MM.1S (cell line): ENCODE results near the gene ACOXL.

Source experiments
- DNase-seq: peaks from one replicate; pipeline ENCODE4 v3.0.0-alpha.2; 2015
- H2AFZ ChIP-seq: fragments of 300-600 bp; sonication (generic); 2 replicates; pipeline ENCODE4 v1.6.0; 2016; ENCODE audit warnings: antibody characterized with exemption, low read length
- H3F3A ChIP-seq: fragments of 300-600 bp; sonication (generic); 2 replicates; pipeline ENCODE4 v1.6.1; 2016; ENCODE audit warnings: mild to moderate bottlenecking, antibody characterized with exemption, low read length, moderate library complexity, mixed read lengths; ENCODE audit not compliant: insufficient read depth
- H3K27ac ChIP-seq: fragments of 300-600 bp; sonication (generic); 2 replicates; pipeline ENCODE4 v1.5.1; 2016; ENCODE audit warnings: mild to moderate bottlenecking, low read length
- H3K27me3 ChIP-seq: fragments of 300-600 bp; sonication (generic); replicated peaks from 2 replicates; pipeline ENCODE4 v1.6.0; 2016; ENCODE audit warnings: low read length; ENCODE audit not compliant: insufficient read depth
- H3K36me3 ChIP-seq: fragments of 300-600 bp; sonication (generic); replicated peaks from 2 replicates; pipeline ENCODE4 v1.6.1; 2016; ENCODE audit warnings: mild to moderate bottlenecking, low read length, mixed read lengths; ENCODE audit not compliant: insufficient read depth
- H3K4me1 ChIP-seq: fragments of 300-600 bp; sonication (generic); 2 replicates; pipeline ENCODE4 v1.6.1; 2016; ENCODE audit warnings: low read length, mixed read lengths
- H3K4me2 ChIP-seq: fragments of 300-600 bp; sonication (generic); 2 replicates; pipeline ENCODE4 v1.6.0; 2016; ENCODE audit warnings: low read depth, low read length
- H3K4me3 ChIP-seq: fragments of 300-600 bp; sonication (generic); 2 replicates; pipeline ENCODE4 v1.5.1; 2016; ENCODE audit warnings: low read length, mixed read lengths
- H3K79me2 ChIP-seq: fragments of 300-600 bp; sonication (generic); 2 replicates; pipeline ENCODE4 v1.6.1; 2016; ENCODE audit warnings: mixed run types, low read length, mixed read lengths
- H3K9ac ChIP-seq: fragments of 300-600 bp; sonication (generic); 2 replicates; pipeline ENCODE4 v1.6.1; 2016; ENCODE audit warnings: low read length, mixed read lengths
- H3K9me2 ChIP-seq: fragments of 300-600 bp; sonication (generic); replicated peaks from 2 replicates; pipeline ENCODE4 v1.6.1; 2016; ENCODE audit warnings: mild to moderate bottlenecking, low read length, mixed read lengths; ENCODE audit not compliant: insufficient read depth
- H3K9me3 ChIP-seq: fragments of 300-600 bp; sonication (generic); replicated peaks from 2 replicates; pipeline ENCODE4 v1.6.1; 2016; ENCODE audit warnings: mild to moderate bottlenecking, low read length, mixed read lengths; ENCODE audit not compliant: insufficient read depth
- H4K20me1 ChIP-seq: fragments of 300-600 bp; sonication (generic); 2 replicates; pipeline ENCODE4 v1.6.1; 2016; ENCODE audit warnings: mild to moderate bottlenecking, low read length, moderate library complexity, mixed read lengths; ENCODE audit not compliant: insufficient read depth
- CTCF ChIP-seq: fragments of 300-600 bp; sonication (generic); IDR thresholded peaks from 2 replicates; pipeline ENCODE4 v1.5.1; 2016; ENCODE audit warnings: antibody characterized with exemption, low read length, mixed read lengths
- EZH2 ChIP-seq: fragments of 300-600 bp; sonication (generic); optimal IDR thresholded peaks from 2 replicates; pipeline ENCODE3; 2017; ENCODE audit warnings: low read depth, mild to moderate bottlenecking, antibody characterized with exemption, low read length, mixed read lengths
- EZH2phosphoT487 ChIP-seq: fragments of 300-600 bp; sonication (generic); IDR thresholded peaks from 2 replicates; pipeline ENCODE4 v1.6.1; 2018; ENCODE audit warnings: antibody characterized with exemption, low read length

Gene ACOXL

DNA sequence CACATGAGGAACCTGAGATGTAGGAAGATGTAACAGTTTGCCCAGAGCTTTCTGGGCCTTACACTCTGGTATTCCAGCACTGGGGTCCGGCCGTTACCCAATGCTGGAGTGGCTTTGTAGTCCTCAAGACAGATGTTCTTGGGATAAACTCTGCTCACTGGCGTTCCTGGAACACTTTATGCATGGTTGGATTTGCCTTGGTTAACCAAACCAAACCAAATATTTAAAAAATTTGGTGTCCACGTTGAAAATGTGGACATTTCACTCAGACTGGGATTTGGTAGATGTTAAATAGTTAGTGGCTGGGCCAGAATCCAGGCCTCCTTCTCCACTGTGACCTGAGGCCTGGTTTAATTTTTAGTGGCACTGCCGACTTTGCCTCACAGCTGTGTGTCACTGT is 81.5 kb downstream of the ACOXL start:
- H3K36me3 ChIP-seq = no peaks in the 10 kb centered on the region

GRCh38 chr2:110815938-110816337 is 83.6 kb downstream of the ACOXL start:
- H3F3A ChIP-seq = peaks cover 32% of the 10 kb centered on the region
- no peaks in the 10 kb centered on the region for H4K20me1 ChIP-seq
- no peak overlapping the region for H3K4me3 ChIP-seq
- no peak for TF ChIP-seq EZH2phosphoT487
- TF ChIP-seq CTCF = no peak
- TF ChIP-seq EZH2 = no peak
- no peaks in the 10 kb centered on the region for H3K79me2 ChIP-seq
- peak overlapping the region; percentile 41 for H3K4me2 ChIP-seq
- no peak overlapping the region for H3K9ac ChIP-seq
- no peak overlapping the region for H2AFZ ChIP-seq
- H3K36me3 ChIP-seq = no peaks in the 10 kb centered on the region
- H3K27me3 ChIP-seq = no peaks in the 10 kb centered on the region
- peaks cover 49% of the 10 kb centered on the region for H3K4me1 ChIP-seq
- no peak for DNase-seq
- peak overlapping the region; percentile 78 for H3K27ac ChIP-seq
- H3K9me2 ChIP-seq = no peaks in the 10 kb centered on the region
- no peaks in the 10 kb centered on the region for H3K9me3 ChIP-seq

More for the DNA sequence above, 81.5 kb downstream of the ACOXL start:
- Histone ChIP-seq H3K79me2 (no peaks in the 10 kb centered on the region), H2AFZ (no peak overlapping the region), H3K9me2 (no peaks in the 10 kb centered on the region), H3F3A (peaks cover 14% of the 10 kb centered on the region), H4K20me1 (no peaks in the 10 kb centered on the region), H3K27ac (no peak overlapping the region), H3K4me1 (peaks cover 31% of the 10 kb centered on the region), H3K27me3 (no peaks in the 10 kb centered on the region), H3K9ac (no peak overlapping the region), H3K4me3 (no peak overlapping the region), H3K9me3 (no peaks in the 10 kb centered on the region), H3K4me2 (no peak overlapping the region)
- TF ChIP-seq EZH2 = no peak
- no peak for DNase-seq

- no peaks in the 10 kb centered on the region for H3K27me3 ChIP-seq
- H3F3A ChIP-seq = peaks cover 34% of the 10 kb centered on the region
- peak; percentile 62 for DNase-seq
- H3K9ac ChIP-seq = peak overlapping the region; percentile 40
- no peak overlapping the region for H3K4me3 ChIP-seq
- no peaks in the 10 kb centered on the region for H3K36me3 ChIP-seq
- no peaks in the 10 kb centered on the region for H4K20me1 ChIP-seq
- H3K9me2 ChIP-seq = no peaks in the 10 kb centered on the region
- no peaks in the 10 kb centered on the region for H3K79me2 ChIP-seq
- H3K9me3 ChIP-seq = no peaks in the 10 kb centered on the region
- peak overlapping the region; percentile 13; the same call in 1 of the 2 replicates for H2AFZ ChIP-seq
- H3K27ac ChIP-seq = peak overlapping the region; percentile 78
- peaks cover 56% of the 10 kb centered on the region for H3K4me1 ChIP-seq
- H3K4me2 ChIP-seq = peak overlapping the region; percentile 41; the same call in 1 of the 2 replicates
- TF ChIP-seq EZH2 (no peak), CTCF (no peak), EZH2phosphoT487 (no peak)
These were observed 84.3 kb downstream of the ACOXL start for GRCh38 chr2:110816404-110817365.
